22Rv1 (cell line): ENCODE results near the gene STAT5A.

Experiments used
- ZFX ChIP-seq: fragments of 450-650 bp; IDR thresholded peaks from 2 replicates; pipeline ENCODE4 v1.6.1; 2017; ENCODE audit warnings: antibody characterized with exemption, borderline replicate concordance
- TF ChIP-seq, protein P1 (sequence below): fragments of 450-650 bp; IDR thresholded peaks from 2 replicates; pipeline ENCODE4 v1.5.1; 2017; ENCODE audit warnings: mild to moderate bottlenecking

DNA sequence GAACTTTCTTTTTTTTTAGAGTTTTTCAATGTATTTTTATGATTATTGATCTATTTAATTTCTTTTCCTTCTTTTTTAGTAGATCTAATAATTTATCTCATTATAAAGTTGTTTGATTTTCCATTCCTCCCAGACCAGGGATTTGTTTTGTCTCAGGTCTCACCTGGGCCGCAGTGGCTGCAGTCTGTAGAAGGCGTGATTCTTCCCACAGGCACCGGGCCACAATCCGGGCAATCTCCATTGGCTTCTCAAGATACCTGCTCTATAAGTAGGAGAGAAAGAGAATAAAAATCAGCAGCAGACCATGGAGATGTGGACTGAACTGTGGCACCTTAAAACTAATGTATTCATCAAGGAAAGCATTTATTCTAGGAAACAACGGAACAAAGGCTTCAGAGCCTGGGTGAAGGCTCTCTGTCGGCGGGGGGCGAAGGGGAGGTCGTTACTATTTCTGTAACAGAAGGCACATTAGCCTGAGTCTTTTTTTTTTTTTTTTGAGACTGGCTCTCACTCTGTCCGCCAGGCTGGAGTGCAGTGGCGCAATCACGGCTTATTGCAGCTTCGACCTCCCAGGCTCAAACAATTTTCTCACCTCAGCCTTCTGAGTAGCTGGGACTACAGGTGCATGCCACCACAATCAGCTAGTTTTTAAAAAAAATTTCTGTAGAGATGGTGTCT, 57.2 kb downstream of the STAT5A start:
- TF ChIP-seq, protein P1, sequence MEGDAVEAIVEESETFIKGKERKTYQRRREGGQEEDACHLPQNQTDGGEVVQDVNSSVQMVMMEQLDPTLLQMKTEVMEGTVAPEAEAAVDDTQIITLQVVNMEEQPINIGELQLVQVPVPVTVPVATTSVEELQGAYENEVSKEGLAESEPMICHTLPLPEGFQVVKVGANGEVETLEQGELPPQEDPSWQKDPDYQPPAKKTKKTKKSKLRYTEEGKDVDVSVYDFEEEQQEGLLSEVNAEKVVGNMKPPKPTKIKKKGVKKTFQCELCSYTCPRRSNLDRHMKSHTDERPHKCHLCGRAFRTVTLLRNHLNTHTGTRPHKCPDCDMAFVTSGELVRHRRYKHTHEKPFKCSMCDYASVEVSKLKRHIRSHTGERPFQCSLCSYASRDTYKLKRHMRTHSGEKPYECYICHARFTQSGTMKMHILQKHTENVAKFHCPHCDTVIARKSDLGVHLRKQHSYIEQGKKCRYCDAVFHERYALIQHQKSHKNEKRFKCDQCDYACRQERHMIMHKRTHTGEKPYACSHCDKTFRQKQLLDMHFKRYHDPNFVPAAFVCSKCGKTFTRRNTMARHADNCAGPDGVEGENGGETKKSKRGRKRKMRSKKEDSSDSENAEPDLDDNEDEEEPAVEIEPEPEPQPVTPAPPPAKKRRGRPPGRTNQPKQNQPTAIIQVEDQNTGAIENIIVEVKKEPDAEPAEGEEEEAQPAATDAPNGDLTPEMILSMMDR: no peak
- no peak for TF ChIP-seq ZFX
